Left kidney (tissue), 2 donors: ENCODE results near the gene GREM1. TPM values are rescaled to one million over a fixed set of nuclear protein-coding genes. Genes with fewer than 3 reads are reported as not detected.

Experiments used
- DNase-seq: peaks from one replicate; pipeline ENCODE4 v3.0.0-alpha.2; 2013
- polyA plus RNA-seq: library from polyadenylated mRNA; unstranded; fragments of 120-200 nt; gene quantifications from one replicate; pipeline ENCODE4 v1.2.1, GENCODE V29; 2013; ENCODE audit not compliant: insufficient read length

GREM1 gene
- polyA plus RNA-seq, 1 donor: 0.52 TPM

DNA sequence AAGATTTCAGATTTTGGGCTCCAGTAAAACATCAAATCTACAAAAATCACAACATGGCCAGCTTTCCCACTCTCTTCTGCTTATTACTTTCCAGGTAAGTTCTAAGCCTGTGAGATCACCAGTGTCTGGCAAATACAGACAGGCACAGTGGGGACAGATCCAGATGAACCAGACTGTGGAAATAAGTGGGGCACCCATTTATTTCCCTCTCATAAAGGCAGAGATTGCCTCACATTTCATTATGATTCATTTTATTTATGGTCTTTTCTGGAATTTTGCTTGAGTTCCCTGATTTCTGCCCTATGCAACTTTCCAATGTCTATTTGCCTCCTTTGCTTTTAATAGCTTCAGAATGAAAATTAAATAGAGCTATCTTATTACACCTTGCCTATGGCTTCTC is 66.8 kb downstream of the GREM1 start:
- DNase-seq: no peak

DNA sequence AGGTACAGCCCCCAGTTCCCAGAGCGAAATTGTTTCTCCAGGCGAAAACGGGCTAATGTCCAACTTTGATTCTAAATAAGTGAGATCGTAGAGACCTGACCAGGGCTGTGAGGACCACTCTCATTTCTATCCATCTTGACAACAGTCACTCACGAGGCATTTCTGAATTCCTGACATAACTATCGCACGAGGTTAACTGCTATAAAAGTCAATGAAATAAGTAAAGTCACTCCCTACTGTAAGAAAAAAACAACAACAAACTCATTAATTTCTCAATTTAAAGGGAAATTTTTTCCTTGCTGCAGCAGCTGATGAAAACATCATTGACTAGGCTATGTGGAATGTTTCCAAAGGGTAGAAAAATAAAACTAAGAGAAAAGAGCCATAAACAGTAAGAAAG is 69.1 kb downstream of the GREM1 start:
- DNase-seq: no peak

DNA sequence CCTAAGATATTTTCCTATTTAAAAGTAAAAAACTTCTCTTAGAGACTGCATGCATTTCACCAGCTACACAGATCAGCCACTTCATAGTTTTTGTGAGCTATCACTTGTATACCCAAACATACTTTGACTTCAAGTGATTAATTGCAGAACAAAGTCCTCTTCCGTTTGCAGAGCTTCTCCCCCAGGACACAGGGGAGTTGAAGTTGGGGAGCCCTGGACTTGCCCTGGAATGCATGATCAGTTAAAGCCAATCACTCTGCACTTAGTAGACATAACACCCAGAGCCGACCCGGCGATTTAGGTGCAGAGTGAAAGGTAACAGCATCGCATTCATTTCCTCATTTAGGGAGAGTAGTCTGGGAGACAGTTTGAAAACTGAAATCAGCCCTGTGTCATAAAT is 70.1 kb downstream of the GREM1 start:
- DNase-seq: no peak

GRCh38 chr15:32790352-32790999 is 72.7 kb downstream of the GREM1 start:
- DNase-seq: no peak

DNA sequence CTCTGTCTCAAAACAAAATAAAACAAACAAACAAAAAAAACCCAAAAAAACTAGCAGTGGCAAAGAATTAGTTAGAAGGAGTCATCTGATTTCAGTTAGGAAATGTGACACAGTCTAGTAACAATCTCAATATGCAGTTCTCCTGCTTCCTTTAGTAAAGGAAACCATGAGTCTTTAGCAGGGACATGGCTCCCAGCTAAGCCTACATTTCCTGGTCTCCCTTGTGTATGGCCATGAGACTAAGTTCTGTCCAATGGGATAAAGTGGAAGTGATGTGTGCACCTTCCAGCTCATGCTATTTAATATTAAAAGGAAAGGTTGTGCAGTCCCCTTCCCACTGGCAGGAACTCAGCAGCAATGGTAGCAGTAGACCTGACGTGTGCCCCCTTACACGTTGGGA is 74.6 kb downstream of the GREM1 start:
- DNase-seq: no peak

Other genes starting within 250 kb of the GREM1 start
- 35.4 TPM for gene GOLGA8N, start 124.5 kb upstream of the GREM1 start, polyA plus RNA-seq
- 53.0 TPM for gene ARHGAP11A, start 102.5 kb upstream of the GREM1 start, polyA plus RNA-seq
- gene SCG5, start 76.3 kb upstream of the GREM1 start, polyA plus RNA-seq: 18.2 TPM